Keratinocyte (primary cell): Measurements from ENCODE around the gene GRM4.
A peak's percentile ranks its signal among the peaks of the same experiment; 100 is the strongest.

ENCODE experiments used
- CTCF ChIP-seq, 3 experiments: IDR thresholded peaks in 1 of 3; conservative IDR thresholded peaks in 1 of 3; optimal IDR thresholded peaks in 1 of 3; 2 replicates in 2 of 3; 3 replicates in 1 of 3; pipeline versions ENCODE3 to v1.5.1; 2011; ENCODE audit warnings: low read length in 3 of 3, mild to moderate bottlenecking in 3 of 3, moderate library complexity in 2 of 3, control low read depth in 1 of 3, inconsistent platforms in 1 of 3; ENCODE audit not compliant: insufficient read depth in 2 of 3; ENCODE audit errors: extremely low read depth in 1 of 3
- EZH2 ChIP-seq: IDR thresholded peaks from one replicate; pipeline ENCODE4 v1.6.1; 2012; ENCODE audit warnings: inconsistent platforms, mild to moderate bottlenecking, low read length, moderate library complexity

GRCh38 chr6:34154668-34155447 lies 9.0 kb upstream of the GRM4 start:
- no peak for TF ChIP-seq EZH2
- peak; percentile 80 to 95 (median 90) for TF ChIP-seq CTCF (optimal IDR thresholded peaks at IDR 0.05 in 1 of 3, IDR thresholded peaks at IDR 0.05 in 1 of 3, conservative IDR thresholded peaks at IDR 0.05 in 1 of 3; ENCODE audit: extremely low read depth in 1 of 3, insufficient read depth in 2 of 3, low read length in 3 of 3)
